Activated T-helper 9 cell treated with anti-CD3 and anti-CD28 coated beads, Interleukin-2, amount 50 U/mL, for 16 hours (primary cell): ENCODE measurements around the gene TSPEAR.

Experiments used
- DNase-seq: peaks from one replicate; pipeline ENCODE4 v3.0.0-alpha.2; 2020; ENCODE audit warnings: low read depth

Gene TSPEAR

DNA sequence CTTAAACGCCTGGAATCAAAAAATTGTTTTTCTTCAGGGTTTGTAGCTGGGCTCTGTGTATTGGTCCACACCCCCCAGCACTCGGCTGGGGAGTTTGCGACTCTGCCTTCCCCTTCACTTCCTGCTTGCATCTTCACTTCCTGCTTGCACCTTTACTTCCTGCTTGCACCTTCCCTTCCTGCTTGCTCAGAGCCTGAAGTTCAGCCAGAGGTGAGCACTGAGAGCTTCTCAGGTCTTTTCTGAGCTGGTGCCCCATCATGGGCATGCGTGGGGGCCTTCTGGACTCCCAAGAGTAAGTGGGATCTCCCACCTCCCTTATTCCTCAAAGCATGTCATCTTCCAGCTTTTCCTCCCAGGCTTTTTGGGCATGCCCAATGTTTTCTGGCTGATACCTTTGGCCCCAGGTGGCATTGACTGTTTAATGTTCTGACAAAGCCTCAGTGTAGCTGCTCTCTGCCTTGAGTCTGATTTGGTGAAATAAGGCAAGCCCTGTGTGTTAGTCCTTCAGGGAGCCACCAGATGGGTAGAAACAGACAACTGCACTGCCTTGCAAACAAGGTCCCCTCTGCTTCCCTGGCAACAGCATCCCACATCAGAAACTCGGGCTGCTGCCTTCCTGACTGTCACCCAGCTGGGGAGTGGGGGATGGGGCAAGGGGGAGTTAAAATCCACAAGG is 163.6 kb downstream of the TSPEAR start:
- no peak for DNase-seq

DNA sequence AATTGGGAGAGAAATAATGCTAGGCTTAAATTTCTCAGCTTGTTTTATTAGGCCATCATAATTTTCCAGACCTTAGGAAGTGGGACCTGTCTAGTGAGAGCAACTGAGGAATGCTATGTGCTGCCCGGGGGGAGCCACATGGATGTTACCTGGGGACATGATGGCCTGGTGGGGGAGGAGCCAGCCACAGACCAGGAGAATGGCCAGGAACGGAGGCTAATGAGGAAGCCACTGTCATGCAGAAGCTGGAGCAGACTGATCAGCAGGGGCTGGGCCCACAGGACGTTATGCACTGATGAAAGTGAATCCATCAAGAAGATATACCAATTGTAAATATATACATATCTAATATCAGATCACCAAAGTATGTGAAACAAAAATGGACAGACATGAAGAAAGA is 166.8 kb downstream of the TSPEAR start:
- DNase-seq, result no peak

DNA sequence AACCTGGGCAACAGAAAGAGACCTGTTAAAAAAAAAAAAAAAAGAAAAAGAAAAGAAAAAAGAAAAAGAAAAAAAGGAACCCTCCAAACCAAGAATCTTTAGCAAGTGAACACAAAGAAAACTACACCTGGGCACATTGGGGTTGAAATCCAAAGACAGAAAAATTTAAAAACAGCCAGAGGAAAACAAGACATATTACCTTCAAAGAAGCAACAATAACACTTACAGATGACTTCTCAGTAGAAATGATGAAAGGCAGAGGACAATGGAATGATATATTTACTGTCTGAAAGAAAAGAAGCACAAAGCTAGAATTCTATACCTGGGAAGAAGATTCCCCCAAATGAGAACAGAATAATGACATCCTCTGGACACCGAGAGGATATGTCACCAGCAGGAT is 168.7 kb downstream of the TSPEAR start:
- no peak for DNase-seq

DNA sequence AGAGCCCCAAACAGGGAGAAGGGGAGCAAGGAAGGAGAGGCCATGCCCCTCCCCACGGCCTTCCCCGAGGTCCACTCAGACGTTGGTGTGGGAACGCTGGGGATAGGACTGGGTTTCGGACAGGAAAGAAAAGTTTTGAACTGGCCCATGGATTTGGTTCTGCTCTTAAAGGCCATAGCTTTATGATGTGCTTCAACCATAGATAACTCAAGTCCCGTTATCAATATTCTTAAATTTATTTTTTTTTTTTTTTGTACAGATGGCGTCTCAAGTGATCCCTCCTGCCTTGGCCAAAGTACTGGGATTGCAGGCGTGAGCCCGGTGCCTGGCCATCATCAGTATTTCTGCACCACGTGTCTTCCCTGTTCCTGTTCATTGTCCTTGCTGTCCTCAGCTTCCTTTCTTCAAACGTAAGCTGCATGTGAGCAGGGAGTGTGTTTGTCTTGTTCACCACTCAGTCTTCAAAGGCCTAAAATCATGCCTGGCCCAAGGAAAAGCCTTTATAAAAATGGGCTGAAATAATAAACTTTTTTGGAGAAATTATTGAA is 170.6 kb downstream of the TSPEAR start:
- no peak for DNase-seq

DNA sequence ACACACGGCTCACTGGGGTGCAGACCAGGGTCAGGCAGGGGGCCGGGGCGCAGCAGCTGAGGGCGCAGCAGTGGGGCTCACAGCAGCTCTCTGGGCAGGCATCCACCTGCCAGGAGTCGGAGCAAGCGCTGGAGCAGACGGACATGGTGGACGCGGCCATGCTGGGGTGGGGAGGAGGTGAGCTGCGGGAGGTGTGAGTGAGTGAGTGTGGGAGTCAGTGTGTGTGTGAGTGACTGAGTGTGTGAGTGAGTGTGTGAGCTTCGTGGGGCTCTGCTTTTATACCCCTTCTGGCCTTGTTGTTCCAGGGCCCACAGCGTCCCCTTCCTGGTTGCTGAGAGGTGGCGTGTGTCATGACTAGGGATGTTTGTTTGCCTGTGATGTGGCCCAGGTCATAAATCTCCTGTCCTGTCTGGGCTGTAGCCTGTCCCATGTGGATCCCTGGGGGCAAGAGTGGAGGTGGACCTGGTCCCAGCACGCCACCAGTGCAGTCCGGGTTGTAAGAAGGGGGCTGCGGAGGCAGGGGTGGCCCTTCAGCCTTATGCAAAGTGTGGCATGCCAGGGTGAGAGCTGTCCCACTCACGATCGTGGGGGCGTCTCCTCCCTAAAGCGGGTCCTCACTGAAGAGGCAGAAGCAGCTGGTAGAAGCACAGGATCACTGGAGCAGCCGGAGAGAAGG is 171.2 kb downstream of the TSPEAR start, which contains the start of gene KRTAP10-1:
KRTAP10-1 (minus strand) TSS at position 205 of the 676 bp plus-strand sequence; CDS start at position 160, 45 bp downstream.
- DNase-seq, result no peak

DNA sequence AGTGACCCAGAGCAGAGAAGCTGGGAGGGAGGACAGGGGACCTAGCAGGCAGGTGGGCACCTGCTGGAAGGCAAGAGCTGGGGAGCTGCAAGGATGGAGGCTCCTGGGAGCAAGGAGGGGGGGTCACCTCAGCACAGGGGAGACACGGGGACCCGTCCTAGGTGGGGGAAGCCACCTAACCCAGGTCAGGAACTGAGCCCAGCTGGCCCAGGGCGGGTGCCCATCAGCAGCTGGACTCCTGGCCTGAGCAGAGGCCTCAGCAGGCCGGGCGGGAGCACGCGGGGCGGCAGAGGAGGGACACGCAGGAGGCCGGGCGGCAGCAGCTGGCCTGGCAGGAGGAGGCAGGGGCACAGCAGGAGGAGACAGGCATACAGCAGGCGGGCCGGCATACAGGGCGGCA is 172.3 kb downstream of the TSPEAR start:
- DNase-seq, result no peak

DNA sequence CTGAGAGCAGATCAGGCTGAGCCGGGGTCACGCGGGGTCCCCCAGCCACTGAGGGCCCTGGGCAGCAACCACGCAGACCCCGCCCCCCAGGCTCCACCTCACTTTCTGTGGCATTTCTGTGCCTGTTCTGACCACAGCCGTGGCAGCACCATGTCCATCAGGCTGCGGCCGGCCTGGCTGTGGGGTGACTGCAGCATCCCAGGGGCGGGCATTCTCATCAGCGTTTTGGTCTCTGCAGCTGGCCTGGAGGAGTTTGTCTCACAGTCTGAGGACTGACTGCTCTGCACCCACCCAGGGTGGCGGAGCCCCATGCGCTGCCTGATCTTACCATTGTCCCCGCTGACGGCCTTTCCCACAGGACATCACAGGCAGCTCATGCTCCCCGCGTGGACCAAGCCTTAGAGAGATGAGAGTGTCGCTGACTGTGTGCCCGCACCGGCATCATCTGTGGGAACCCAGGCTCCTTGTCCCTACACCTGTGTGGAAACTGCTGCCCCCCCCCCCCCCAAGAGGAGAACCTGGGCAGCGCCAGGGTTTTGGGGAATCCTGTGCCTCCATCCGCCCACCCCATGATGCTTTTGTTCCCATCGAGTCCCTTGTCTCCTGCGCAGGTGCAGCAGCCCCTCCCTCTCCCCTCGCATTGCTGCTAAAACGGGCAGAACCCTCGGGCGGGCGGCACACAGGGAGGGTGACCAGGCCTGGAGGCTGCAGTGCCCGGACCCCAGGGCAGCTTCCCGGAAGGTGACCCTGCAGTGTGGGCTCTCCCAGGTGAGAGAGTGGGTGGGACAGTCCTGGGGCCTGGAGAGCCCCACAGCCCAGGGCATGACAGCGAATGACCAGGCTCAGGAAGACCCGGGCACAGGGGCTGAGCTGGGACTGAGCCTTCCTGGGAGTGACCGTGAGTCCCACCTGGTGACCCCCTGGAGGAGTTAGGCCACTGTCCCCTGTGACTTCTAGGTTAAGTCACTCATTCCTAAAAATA is 173.2 kb downstream of the TSPEAR start:
- no peak for DNase-seq

DNA sequence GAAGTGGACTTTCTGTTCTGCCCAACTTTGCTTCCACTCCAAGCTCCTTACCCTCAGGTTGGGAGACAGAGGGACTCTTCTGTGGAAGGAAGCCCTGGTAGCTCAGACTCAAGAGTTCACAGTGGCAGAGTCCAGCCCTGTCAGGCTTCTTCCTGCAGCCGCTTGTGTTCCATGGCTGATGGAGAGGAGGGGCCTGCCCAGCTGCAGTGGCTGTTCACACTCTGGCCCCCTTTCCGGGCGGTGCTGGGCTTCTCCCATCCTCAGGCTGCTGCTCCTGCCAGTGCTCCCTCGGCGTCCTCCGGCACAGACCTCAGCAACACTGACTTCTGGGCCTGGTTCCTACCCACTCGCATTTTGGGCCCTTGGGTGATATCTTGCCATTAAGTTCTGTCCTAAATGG is 175.4 kb downstream of the TSPEAR start:
- no peak for DNase-seq

DNA sequence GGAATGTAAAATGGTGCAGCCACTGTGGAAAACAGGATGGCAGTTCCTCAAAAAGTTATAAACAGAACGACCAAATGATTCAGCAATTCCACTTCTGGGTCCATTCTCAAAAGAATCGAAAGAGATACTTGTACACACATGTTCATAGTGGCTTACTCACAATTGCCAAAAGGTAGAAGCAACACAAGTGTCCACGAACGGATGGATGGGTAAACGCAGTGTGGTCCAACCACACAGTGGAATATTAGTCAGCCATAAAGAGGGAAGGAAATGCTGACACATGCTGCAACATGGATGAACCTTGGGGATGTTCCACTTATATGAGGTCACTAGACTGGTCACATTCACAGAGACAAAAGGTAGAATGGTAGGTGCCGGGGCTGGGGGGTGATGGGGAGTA is 176.7 kb downstream of the TSPEAR start:
- DNase-seq, result no peak

DNA sequence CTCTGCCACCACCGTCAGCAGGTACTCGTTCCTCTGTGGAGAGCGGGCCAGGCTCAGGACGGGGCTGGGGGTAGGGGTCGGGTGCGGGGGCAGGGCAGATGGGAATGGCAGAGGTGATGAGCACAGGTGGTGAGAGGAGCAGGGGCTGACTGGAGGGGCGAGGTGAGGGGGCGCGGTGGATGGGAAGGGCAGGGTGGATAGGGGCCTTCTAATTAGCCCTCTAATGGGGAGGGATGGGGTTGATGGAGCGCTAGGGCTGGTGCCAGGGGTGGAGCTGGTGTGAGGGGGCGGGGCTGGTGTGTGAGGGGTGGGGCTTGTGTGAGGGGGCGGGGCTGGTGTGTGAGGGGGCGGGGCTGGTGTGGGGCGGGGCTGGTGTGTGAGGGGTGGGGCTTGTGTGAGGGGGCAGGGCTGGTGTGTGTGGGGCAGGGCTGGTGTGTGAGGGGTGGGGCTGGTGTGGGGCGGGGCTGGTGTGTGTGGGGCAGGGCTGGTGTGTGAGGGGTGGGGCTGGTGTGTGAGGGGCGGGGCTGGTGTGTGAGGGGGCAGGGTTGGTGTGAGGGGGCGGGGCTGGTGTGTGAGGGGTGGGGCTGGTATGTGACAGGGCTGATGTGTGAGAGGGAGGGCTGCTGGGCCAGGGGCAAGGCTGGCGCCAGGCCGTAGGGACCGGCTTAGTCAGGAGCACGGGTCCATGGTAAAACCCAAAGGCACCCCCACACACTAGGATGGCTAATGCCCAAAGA is 177.3 kb downstream of the TSPEAR start:
- DNase-seq, result no peak

DNA sequence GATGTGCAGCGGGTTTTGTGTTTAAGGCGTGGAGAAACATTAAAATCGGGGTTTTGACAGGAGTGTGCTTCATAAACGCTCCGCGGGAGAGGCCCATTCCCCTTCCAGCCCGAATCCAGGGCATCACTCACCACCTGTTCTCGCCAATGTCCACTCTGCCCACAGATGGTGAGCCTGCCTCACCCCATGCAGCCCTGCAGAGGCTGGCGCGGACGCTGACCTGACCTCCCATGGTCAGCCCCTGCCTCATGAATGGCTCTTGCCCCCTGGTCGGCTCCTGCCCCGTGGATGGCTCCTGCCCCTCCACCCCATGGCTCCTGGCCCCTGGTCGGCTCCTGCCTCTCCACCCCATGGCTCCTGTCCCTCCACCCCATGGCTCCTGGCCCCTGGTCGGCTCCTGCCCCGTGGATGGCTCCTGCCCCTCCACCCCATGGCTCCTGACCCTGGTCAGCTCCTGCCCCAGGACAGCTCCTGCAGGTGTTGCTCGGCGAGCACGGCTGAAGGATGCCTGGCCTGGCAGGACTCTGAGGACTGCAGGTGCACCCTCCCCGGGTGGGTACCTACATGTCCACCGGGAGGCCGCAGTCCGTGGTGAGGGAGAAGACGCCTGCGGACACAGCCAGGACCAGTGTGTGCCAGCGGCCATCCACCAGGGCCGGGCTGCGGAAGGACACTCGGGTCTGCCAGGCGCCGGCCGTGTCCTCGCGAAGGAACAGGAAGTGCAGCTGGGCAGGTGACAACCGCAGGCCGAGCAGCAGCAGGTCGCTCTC is 178.1 kb downstream of the TSPEAR start:
- no peak for DNase-seq

DNA sequence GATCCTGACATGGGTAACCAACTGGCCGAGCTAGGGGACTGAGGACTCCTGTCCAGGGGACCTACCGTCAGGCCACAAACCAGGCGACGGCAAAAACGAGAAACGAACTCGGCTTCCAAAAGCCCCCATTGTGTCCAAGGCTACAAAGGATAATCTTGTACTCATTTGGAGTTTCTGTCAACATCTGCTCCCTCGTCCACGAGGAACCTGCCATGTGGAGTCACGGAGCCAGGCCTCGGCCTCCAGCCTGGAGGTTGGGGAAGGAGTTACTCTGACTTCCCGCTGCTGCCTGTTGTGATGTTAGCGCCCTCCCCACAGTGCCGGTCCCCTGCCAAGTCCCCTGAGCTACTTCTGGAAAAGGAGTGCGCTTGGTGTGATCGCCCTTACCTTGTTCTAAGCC is 178.7 kb downstream of the TSPEAR start:
- DNase-seq, result no peak

DNA sequence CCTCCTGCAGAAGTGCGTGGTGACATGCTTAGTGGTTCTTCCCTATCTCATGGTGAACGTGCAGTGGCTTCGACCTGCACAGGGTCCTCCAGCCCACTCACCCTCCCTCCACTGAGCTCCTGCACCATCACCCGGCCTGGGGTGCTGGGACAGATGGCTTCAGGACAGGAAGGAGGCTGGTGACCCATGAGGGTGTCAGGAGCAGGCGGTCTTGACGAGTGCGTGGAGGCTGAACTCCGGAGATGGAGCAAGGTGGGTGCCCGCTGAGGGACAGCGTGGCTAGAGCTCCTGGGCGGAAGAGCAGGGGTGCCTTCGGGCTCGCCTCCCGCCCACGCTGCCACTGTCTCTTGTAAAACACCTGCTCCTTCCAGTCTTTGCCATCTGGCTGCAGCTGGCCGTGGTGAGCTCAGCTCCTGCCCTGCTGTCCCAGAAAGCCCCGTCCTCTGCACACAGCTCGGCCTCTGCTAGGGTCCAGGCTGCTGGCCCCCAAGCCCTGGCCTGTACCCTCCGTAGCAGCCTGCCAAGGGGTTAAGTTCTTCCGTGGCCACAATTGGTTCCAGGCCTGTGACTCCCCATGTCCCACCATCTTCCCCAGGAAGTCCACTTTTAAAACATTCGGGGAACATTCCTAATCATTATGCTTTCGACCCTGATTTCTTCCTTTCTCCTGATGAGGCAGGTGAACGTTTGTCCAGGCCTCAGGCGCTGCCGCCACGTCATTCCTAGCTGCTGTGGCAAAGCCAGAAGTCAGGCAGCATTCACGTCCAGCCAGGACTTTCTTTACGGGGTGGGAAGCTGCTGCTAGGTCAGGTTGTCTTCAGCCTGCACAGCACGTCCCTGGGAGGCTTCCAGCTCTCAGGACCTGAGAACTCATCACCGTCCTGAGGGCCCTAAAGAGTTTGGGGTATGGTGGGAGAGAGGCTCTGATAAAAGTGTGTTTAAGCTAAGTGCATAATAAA is 179.5 kb downstream of the TSPEAR start:
- DNase-seq, result no peak

DNA sequence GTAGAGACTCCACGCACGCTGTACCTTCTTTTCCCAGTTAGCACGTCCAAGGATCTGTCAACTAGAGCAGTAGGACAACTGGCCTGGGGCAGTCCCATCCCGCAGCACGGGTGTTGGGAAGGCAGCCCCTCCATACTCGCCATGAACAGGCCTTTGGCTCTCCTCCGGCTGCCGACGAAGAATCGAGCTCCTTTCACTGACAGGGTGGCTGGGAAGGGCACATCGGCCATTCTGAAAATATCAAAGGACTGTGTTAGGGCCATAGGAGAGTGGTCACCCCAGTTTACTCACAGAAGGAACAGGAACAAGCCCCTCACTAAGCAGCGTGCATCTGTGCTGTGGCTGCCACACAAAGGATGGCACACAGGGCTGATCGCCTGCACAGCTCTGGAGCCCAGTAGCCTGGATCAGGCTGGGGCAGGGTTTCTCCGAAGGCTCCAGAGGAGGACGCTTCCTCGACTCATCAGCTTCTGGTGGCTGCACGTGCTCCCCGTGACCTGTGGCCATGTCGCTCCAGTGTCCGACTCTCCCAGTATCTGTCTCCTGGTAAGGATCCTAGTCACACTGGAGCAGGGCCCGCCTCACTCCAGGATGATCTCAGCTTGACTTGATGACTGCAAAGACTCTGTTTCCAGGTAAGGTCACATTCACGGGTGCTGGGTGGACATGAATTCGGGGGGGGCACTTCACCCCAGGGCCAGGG is 180.3 kb downstream of the TSPEAR start:
- no peak for DNase-seq

DNA sequence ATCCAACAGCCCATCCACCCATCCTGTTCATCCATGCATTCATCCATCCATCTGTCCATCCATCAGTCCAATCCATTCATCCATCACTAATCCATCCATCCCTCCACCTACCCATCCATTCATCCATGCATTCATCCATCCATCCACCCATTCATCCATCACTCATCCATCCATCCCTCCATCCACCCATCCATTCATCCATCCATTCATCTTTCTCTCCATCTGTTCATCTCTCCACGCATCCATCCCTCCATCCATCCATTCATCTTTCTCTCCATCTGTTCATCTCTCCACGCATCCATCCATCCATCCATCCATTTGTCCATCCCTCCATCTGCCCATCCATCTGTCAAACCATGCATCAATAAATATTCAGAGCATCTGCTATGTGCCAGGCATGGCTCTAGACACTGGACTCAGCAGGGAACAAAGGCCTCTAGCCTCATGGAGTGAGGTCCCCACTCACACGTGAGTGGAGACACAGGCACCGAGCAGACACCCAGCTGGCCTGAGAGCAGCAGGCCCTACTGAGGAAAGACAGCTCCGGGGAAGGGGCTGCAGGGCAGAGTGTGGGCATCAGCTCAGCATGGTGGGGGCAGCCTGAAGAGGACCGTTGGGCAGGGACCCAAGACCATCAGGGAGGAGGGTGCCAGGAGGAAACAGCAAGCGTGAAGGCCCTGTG is 181.0 kb downstream of the TSPEAR start:
- no peak for DNase-seq

DNA sequence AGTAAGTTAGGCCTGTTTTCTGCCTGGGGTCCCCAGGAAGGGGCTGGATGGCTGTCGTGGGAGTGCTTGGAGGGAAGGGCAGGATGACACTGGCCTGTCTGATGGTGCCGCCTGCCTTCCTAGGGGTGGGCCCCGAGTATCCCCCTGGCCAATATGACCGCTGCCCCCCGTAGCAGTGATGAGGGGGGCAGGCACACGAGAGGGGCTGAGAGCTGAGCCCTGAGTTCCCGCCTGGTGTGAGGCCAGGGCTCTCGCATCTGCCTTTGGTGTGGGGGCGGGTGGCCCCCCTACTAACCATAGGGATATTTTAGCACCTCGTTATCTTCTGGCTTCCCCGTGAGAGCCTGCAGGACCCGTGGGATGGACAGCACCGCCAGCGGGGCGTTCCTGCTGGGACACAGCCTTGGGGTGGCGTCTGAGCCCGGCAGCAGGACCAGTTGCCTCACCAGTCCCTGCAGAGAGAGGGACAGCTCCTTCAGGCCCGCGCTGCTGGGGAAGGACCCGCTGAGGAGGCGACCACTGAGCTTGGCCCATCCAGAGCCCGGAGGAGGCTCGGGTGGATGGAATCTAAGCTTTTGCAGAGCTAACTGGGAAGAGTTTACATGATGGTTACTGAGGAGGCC is 181.8 kb downstream of the TSPEAR start:
- DNase-seq, result no peak

DNA sequence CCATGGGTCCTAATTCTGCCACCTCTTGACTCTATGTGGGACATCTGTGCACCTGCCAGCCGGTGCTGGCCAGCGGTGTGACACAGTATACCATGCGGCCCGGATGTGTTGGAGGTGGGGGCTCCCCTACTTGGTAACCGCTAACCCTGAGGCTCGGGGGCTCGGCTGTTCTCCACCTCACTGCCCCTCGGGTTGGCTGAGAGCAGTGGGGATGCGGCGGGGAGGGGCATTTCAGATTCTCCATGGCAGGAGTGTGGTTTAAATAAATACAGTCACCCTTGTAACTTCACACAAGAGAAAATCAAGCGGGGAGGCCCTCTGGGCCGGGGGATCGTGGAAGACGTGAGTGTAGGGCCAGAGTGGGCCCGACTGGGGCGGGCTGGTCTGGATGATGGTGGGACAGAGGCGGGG is 182.4 kb downstream of the TSPEAR start:
- no peak for DNase-seq

DNA sequence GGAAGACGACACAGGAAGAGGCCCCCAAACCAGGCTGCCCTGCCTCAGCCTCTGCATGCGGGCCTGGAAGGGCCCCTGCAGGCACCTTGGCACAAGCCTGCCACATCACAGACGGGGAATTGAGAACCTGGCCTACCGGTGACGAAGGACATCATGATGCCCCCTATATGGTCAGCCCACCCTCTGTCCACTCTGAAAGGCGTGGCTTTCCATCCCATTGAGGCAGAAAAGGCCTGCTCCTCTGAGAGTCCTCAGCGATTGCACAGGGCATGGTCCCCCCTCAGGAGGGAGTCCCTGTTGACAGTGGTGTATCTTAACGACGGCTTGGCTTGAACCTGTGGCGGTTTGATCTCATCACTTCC is 182.8 kb downstream of the TSPEAR start:
- no peak for DNase-seq
